HG03039 (cell line): ENCODE measurements around the gene COX7B.
A peak's percentile ranks its signal among the peaks of the same experiment; 100 is the strongest.
"Not testable (repeated sequence)": the region's sequence is repeated elsewhere in the genome, so short reads cannot be mapped to it uniquely, and the experiment has no call there.

ENCODE experiments used
- ATAC-seq: cut with Tn5 transposase; IDR thresholded peaks from one replicate; pipeline ENCODE4 v1.9.1; 2021; ENCODE audit warnings: mild to moderate bottlenecking, moderate library complexity; ENCODE audit not compliant: unreplicated experiment

Gene COX7B

DNA sequence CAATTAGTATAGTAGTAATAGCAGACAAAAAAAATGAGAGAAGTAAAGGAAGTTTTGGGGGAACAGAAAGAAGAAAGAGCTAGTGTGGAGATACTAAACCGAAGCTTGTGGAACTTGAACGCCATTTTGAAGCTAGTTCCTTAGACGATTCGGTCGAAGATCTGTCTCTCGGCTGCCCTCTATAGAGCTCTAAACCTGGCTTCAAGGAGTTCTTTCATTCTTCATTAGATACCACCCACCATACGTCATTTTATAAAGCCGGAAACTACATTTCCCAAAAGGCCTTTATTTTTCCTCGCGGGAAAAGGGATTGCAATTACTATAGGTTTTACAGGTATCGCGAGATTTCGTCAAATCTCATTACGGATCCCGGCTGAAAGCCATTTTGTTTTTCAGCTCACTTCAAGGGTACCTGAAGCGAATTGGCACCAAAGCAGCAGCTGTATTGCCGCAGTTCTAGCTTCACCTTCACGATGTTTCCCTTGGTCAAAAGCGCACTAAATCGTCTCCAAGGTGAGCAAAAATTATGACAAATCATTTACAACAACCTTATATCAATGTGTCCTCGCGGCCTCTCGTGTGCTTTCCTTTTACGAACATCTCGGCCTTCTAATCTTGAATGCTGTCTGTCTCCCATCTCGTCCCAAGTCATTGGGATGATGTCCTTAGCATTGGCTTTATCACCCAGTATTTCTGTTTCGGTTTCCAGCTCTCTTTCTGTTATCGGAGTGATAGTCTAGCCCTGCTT is at the start of gene COX7B:
Gene COX7B (plus strand): TSS at position 388 of the 748 bp plus-strand sequence. CDS start 86 bp downstream, at position 474.
- ATAC-seq: peak; percentile 58

DNA sequence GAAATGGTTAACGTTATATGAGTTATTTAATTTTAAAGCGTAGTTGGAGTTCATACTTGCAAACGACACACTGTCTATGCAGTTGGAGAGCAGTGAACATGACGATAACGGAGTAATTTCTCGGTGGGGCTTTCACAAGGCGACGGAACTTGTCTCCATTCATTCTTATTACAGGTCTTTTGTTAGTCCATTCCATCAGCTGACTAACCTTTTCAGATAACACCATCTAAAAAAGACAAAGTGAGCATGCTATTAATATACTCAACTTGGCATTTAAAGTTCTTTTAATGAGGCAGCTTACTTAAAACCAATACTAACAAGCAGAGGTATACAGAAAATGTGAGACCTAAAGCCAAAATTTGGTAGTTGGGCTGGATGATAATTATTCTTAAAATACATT is 23.9 kb upstream of the COX7B start:
- ATAC-seq: no peak

DNA sequence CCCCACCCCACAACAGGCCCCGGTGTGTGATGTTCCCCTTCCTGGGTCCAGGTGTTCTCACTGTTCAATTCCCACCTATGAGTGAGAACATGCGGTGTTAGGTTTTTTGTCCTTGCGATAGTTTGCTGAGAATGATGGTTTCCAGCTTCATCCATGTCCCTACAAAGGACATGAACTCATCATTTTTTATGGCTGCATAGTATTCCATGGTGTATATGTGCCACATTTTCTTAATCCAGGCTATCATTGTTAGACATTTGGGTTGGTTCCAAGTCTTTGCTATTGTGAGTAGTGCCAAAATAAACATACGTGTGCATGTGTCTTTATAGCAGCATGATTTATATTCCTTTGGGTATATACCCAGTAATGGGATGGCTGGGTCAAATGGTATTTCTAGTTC is 17.9 kb upstream of the COX7B start:
- not testable (repeated sequence) for ATAC-seq

DNA sequence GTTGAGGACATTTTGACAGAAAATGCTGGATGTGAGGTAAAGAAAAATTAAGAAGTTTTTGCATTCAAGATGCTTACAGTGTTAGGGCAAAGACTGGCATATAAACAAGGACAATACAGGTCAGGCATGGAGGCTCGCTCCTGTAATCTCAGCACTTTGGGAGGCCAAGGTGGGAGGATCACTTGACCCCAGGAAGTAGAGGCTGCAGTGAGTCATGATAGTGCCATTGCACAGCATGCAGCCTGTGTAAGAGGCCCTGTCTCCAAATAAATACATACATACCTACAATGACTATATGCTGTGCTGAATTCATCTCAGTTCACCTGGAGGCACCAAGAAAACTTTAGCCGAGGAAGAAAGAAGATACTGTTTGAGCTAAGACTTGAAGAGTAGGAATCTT is 6.4 kb upstream of the COX7B start:
- no peak for ATAC-seq

DNA sequence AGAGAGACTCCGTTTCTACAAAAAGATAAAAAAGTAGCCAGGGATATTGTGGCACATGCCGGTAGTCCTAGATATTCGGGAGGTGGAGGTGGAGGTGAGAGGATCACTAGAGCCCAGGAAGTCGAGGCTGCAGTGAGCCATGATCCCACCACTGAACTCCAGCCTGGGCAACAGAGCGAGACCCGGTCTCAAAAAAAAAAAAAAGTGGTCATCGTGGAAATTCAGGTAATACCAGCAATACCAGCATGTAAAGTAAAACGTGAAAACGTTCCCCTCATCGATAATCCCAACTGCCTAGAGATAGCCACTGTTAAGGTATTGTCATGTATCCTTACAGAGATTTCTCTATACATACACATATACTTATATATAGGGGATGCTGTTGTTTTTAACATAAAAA is 5.6 kb upstream of the COX7B start:
- ATAC-seq: no peak

DNA sequence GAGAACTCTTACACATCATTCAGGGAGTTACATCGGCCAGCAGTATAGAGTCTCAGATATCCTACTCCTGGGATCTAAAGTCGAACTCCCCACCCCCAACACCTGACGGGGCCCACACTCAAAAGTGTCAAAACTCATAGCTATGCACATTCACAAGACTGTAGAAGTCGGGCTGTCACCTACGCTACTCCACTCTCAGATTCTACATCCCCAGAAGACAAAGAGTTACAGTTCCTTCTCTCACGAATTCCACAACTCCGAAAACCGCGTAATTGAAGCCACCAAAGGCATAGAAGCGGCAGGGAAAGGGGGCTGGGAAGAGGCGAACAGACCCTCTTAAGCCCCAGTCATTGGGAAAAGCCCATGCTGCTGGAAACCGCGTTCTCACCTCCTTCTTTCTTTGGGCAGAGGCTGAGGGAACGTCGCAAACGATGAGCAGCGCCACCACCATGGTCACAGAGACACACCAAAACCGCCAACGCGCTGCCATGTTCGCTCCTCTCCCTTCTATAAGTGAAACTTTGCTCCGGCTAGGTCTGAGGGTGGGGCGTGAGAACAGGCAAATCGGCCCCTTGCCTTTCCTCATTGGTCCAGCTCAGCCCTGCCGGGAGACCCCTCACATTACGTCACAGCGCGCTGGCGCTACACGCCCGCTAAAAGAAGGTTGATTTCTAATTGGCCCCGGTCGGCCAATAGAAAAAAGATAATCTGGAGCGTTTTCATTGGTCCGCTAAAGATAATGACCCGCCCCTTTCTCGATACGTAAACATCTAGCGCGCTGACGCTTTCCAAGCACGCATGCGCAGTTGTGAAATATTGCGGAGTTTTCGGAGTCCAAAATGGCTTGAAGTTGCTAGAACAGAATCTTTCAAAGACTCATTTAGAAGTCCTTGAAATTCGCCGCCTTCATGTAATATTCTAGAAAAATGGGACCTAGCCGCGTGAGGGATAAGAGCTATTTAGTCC is 4.1 kb upstream of the COX7B start, which contains the start of gene MAGT1:
Gene MAGT1 (minus strand): TSS at position 515 of the 966 bp plus-strand sequence. CDS start 25 bp downstream, at position 490.
- peak; percentile 88 for ATAC-seq

DNA sequence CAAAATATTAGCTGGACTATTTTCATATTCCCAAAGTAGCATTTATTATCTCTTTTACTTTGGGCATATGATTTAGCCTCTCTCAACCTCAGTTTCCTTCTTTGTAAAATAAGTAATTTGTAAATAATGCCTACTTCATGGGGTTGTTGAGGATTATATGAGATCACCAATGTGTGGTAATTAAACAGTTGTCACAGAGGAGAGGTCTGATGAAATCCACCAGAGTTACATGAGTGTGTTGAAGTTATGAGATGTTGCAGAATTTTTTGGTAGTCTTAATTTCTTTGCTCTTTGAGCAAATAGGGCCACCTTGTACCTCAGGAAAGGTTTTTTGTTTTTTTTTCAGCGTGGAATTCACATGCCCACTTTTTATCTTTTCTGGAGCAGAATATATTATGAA is 1.4 kb downstream of the COX7B start:
- no peak for ATAC-seq

DNA sequence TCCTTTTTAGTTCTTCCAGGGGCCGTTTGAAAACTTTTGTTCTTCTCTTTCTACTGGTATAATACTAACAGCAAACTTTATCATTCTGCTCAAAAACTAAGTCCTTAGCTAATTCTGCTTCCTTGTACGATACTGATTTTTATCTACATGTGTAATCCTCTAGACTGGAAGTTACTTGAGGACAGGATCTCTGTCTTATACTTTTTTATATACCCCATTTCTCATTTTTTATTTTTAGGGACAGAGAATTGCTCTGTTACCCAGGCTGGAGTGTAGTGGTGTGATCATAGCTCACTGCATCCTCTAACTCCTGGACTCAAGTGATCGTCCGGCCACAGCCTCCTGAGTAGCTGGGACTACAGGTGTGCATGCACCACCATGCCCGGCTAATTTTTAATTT is 2.2 kb downstream of the COX7B start:
- no peak for ATAC-seq

- ATAC-seq: peak; percentile 95
Measured at GRCh38 chrX:77910108-77910840, 11.0 kb downstream of the COX7B start, which contains the start of gene ATP7A. Gene ATP7A (plus strand): TSS chrX:77910693. CDS start chrX:77971642, 60,949 bp downstream.

DNA sequence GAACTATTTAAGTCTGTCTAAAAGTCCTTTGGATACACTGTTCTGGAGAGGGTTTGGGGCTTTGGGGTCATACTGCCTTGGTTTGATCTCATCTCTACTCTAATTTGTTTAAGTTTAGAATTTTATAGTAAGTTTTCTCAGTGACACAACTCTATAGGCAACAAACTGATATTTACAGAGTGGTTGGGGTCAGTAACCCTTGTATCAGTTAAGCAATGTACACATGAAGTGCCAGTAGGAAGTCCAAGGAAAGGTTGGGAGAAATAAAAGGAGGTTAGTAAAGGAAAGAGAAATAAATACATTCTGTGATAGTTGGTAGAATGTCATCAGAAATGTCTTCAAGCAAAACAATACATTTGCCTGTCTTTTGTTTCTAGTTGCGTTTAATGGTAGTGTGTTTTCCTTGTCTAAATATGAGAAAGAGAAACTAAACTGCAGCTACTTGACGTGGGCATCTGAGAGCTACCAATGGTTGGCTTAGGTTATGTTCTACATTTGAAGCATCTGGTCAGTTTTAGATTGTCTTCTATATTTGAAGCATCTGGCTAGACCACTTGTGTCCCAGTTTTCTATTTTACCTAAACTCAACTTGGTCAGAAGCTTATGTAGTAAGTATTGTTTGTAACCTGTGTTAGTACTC is 18.1 kb downstream of the COX7B start:
- ATAC-seq: no peak

DNA sequence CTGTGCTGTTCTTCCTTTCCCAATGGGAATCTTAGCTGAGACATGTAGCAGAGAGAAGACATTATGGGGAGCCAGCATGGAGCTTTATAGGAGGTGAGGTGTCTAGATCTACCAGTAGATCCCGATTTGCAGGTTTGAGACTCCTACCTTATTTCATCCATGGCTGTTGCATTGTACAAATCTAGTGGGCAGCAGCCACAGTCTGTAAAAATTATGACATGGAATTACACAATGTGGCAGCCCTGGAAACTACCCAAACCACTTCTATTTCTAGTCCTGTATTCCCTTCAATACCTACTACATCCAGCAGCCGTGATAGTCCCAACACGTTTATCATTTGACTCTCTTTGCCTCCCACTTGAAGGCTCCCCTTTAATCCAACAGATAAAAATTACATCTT is 19.3 kb downstream of the COX7B start:
- ATAC-seq: no peak

DNA sequence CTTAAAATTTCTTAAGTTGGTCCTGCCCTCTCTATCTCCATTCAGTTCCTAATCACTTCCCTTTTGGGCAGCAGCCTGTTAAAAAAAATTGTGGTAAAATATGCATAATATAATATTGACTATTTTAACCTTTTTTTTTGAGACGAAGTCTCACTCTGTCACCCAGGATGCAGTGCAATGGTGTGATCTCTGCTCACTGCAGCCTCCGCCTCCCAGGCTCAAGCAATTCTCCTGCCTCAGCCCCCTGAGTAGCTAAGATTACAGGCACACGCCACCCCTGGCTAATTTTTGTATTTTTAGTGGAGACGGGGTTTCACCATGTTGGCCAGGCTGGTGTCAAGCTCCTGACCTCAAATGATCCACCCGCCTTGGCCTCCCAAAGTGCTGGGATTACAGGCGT is 20.1 kb downstream of the COX7B start:
- ATAC-seq: not testable (repeated sequence)

DNA sequence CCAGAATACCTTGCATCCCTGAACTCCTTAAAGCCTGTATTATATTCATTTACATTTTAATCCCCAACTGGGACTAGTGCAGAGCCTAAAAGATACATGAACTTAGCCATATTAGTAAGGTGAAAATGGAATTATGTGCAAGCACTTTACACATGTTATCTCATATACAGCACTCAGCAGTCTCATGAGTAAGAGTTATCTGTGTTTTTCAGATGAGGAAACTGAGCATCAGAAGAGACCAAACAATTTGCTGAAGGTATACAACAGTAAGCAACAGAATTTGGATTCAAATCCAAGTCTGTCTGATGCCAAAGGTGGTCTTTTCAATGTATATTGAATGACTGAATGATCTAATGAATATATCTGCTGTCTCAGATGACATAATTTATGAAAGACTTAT is 23.5 kb downstream of the COX7B start:
- ATAC-seq: no peak

DNA sequence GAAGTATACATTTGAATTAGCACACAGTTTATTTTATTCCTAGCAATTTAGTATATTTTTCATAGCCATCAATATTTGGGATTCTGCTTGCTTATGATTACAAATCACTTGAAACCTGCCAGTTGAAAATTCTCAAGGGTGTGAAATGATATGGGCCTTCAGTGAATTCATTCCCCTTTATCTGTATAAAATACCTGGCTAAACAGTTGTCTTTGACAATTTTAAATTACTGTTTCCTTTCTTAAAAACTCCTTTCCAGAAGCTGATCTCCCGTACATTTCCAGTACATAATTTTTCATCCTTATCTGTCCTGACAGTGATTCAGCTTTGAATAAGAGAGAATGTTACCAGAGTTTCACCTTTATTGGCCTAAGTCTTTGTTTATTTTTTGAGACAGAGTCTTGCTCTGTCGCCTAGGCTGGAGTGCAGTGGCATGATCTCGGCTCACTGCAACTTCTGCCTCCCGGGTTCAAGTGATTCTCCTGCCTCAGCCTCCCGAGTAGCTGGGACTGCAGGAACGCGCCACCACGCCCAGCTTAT is 25.1 kb downstream of the COX7B start:
- ATAC-seq: no peak

- no peak for ATAC-seq
Measured at GRCh38 chrX:77925764-77926163, 26.5 kb downstream of the COX7B start.

- ATAC-seq: no peak
Measured at GRCh38 chrX:77930581-77930980, 31.3 kb downstream of the COX7B start.

- ATAC-seq: no peak
Measured at GRCh38 chrX:77935886-77936285, 36.6 kb downstream of the COX7B start.

- ATAC-seq: no peak
Measured at GRCh38 chrX:77936299-77936698, 37.0 kb downstream of the COX7B start.

DNA sequence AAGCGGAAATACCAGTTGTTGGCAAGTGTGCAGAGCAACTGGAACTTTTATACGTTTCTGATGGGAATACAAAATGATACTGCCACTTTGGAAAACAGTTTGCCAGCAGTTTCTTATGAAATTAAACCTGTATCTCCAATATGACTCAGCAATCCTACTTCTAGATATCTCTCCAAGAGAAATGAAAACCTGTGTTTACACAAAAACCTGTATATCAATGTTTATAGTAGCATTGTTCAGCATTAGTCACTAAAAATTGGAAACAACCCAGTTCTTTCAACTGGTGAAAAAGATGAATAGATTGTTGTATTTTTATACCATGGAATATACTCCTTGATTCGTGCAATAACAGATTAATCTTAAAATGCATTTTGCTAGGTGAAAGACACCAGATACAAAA is 38.0 kb downstream of the COX7B start:
- ATAC-seq: no peak

- ATAC-seq: no peak
Measured at GRCh38 chrX:77938083-77938680, 38.9 kb downstream of the COX7B start.
